NCI-H2196 treated with DMSO at 0.1 percent for 48 hours (cell line): ENCODE results near the gene ULK1.

Source experiments
- DNase-seq: peaks from one replicate; lab custom pipeline; 2025; ENCODE audit not compliant: unreplicated experiment; lab: John Stamatoyannopoulos, UW

The ULK1 gene

DNA sequence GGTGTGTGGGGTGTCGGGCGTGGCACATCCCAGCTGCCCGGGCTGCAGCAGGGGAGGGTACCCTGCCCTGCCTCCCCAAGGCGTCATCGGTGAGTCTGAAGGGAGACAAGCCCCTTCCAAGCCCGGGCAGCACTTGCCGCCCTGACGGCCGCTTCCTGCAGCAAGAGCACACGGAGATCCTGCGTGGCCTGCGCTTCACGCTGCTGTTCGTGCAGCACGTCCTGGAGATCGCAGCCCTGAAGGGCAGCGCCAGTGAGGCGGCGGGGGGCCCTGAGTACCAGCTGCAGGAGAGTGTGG lies 24.6 kb downstream of the ULK1 start:
- no peak for DNase-seq

DNA sequence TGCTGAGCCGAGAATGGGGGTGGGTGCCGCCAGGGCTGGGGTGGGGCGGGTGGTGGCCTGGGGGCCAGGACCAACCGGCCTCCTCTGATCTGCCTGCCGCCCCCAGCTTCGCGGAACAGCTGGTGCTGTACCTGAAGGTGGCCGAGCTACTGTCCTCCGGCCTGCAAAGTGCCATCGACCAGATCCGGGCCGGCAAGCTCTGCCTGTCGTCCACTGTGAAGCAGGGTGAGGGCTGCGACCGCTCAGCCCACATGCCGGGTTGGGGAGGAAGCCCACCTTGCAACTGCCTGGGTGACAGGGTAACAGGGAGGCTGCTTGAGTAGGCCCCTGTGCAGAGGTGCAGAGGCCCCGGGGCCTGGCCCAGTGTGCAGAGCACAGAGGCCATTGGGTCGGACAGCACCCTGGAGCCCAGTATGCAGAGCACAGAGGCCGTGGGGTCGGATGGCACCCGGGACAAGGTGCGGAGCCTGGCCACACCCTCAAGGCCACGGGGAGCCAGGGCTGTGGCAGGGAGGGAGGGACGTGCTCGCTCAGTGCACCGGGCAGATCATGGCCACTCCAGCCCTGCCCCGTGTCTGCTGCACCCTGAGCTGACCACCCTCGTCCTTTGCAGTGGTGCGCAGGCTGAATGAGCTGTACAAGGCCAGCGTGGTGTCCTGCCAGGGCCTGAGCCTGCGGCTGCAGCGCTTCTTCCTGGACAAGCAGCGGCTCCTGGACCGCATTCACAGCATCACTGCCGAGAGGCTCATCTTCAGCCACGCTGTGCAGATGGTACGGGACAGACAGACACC lies 25.1 kb downstream of the ULK1 start:
- DNase-seq: no peak

DNA sequence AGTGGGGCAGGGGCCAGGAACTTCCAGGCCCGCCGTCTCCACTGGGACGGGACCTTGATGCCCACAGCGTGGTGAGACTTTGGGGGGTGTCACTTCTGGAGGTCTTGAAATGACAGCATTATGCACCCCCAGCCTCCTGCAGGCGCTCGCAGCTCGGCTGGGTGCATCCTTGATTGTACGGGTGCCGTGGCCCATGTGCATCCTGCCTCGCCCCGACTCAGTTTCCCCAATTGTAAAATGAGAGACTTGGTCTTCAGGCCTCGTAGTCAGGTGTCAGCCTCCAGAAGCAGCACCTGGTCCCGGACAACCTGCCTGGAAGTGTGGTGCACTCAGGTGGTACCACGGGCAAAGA lies 25.7 kb downstream of the ULK1 start:
- DNase-seq: no peak

DNA sequence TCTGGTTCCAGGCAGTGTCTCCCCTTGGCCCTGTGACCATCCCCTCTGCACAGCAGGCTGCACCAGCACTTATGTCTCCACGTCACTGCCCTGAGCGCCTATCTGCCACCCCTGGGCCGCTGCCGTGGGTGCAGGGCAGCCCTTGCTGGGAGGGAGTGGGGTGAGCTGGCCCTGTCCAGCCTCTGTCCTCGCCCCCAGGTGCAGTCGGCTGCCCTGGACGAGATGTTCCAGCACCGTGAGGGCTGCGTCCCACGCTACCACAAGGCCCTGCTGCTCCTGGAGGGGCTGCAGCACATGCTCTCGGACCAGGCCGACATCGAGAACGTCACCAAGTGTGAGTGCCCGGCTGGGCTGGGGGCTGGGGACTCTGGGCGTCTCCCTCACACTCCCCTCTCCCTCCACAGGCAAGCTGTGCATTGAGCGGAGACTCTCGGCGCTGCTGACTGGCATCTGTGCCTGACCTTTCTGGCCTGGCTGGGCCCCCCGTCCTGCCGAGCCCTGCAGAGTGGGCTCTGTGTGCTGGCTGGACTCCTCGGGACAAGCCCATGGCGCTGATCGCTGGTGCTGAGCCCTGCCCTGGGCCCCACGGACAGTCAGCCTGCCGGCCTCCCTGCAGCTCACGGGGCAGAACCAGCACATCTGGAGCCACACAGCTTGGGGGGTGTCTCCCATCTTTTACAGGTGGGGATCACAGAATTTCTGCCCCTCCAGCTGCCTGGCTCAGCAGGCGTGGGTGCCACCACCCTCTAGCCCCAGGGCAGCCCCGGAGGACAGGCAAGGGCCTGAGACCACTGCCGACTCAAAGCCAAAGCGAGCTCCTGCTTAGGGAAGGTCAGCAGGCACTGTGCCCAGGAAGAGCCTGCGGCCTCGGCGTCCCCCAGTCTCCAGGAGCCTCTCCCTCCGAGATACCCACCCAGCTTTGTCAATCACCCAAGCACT lies 26.7 kb downstream of the ULK1 start:
- DNase-seq: no peak

DNA sequence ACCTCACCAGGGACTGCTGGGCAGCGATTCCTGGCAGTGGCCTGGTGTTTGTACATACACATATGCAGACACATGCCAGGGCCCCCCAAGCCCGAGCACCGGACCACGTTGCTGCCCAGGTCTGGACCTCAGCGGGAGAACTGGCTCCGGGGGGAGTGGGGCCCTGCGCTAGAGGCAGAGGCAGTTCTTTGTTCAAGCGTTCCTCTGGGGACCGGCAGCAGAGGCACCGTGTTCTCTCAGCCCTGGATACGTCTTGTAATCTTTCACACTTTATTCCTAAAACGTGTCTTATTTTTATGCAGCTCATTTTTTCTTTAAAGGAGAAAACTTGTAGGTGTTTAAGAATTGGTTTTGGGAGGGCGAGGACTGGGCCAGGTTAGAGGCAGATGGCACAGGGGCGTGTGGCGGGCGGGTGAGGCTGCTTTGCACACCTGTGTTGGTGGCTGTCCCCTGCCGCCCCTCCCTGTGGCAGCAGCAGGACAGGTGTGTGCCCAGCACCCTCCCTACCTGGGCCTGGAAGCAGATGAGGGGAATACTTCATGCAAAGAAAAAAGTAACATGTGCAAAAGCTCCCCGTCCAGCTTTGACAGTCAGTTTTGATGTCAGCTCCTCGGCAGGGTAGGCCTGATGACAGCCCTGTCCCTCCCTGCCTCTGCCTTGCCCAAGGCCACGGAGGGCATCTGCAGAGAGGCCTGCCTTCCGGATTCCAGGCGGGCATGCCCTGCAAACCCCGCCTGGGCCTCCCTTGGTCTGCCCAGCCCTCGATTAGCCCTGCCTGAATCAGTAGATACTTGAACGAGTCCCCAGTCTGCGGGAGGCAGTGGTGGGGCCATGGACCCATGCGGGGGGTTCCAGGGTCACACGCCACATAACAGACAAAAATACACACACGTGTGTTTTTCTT lies 27.7 kb downstream of the ULK1 start:
- no peak for DNase-seq

DNA sequence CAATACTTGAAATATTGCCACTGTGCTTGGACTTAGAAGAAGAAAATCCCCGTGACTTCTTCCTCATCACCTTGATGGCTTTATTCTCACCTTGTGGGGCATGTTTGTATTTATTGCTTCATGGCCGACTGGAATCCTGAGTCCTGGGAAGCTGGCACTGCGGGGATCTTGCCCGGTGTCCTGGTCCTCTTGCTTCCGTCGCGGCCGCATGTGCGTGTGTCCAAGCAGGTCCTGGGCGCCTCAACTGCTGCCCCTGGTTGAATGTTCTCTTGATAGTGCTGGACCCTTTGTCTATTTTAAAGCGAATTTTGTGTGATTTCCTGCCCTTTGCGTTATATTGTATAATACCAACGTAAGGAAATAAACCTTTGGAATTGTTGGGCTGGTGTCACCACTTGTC lies 28.4 kb downstream of the ULK1 start:
- no peak for DNase-seq

DNA sequence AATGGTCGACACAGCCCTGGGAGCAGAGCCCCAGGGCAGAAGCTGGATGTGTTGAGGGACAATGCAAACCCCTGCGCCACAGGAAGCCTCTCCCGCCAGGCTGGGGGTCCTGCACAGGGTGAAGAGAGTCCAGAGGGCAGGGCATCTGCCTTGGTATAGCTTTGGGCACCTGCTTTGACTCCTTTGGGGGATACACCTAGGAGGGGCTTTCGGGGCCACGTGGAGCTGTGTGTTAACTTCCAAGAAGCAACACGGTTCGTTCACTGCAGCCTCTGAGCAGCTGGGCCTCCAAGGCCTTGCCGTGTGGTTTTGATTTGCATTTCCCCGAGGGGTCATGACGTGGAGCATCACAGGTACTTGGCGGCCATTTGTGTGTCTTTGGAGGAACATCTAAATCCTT lies 28.8 kb downstream of the ULK1 start:
- no peak for DNase-seq

DNA sequence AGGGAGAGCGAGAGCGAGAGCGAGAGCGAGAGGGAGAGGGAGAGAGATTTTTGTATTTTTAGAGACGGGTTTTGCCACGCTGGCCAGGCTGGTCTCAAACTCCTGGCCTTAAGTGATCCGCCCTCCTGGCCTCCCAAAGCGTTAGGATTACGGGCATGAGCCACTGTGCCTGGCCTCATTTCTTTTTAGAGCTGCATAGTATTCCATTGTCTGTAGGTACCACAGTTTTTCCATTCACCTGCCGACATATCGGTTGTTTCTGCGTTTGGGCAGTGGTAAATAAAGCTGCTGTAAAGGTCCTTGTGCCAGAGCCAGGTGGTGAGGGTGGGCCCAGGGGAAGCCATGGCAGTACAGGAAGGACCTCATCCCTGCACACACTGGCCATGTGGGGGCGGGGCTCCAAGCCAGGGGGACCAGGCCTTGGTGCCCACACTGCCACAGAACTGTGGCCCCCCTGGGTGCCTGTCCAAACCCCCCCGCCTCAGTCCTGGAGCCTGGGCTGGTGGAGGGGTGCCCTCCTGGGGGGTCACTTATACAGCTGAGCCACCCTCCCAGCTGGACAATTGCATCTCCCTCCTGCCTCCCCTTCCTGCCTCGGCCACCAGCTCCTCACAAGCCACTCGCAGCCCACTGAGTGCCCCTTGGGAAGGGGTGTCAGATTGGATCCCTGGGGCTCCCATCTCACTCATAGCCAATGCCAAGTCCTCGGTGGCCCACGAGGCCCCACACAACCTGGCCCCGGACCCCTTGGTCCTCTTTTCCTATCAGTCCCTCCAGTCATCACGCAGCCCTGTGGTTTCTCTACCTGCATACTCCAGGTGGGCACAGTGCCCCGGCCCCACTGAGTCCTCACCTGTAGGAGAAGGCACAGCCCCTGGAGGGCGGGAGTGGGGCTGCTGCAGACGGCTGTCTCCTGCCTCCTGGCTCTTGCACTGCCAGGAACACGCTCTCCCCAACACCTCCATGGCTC lies 33.0 kb downstream of the ULK1 start:
- no peak for DNase-seq

DNA sequence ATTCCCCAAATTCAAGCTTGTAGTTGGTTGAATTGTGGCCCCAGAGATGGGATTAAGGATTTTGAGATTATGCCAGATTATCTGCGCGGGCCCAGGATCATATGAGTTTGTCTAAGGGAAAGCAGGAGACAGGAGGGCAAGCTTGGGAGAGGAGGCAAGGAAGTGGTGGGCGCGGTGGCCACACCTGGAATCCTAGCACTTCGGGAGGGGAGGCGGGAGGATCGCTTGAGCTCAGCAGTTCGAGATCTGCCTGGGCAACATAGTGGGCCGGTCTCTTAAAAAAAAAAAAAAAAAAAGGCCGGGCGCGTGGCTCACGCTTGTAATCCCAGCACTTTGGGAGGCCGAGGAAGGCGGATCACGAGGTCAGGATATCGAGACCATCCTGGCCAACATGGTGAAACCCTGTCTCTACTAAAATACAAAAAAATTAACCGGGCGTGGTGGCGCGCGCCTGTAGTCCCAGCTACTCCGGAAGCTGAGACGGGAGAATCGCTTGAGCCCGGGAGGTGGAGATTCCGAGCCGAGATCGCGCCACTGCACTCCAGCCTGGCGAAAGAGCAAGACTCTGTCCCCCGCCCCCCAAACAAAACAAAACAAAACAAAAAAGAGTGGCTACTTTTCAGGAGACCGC lies 33.8 kb downstream of the ULK1 start:
- DNase-seq: no peak

DNA sequence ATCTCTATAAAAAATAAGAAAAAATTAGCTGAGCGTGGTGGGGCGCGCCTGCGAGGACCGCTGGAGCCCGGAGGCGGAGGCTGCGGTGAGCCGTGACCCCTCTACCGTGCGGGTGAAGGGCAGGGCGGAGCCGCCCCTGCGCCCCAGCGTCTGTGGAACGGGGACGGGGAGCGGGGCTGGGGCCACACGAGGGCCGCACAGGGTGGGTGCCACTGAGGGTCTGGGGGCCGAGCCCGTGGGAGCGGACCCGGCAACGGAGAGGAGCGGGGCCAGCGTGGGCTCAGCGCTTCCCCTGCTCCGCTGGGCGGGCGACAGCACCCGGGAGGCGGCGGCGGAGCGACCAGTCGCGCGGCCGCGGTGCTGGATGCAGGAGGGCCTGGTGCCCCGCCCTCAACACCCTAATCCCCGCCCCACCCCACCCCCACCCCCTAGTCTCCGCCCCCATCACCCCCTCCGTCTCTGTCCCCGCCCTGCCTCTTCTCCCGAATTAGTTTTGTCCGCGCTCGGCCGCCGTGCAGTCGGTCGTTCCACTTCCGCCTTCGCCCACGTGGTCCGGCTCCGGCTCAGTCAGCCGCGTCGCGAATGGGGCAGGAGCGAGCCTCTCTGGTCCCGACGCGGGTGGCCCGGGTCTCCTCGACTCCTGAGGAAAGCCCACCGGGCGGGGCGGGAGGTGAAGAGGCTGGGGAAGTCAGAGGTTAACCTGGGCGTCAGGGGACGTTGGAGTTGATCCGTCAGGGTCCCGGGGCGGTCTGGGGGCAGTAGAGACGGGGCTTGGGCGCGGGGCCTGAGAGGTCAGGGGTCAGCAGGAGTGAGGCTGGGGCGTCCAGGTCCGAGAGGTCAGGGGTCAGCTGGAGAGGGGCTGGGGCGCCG lies 34.5 kb downstream of the ULK1 start, which contains the start of gene PUS1:
Gene PUS1 (plus strand): TSS at position 566 of the 870 bp plus-strand sequence. CDS start 447 bp downstream, outside the sequence.
- DNase-seq: peak; percentile 78

DNA sequence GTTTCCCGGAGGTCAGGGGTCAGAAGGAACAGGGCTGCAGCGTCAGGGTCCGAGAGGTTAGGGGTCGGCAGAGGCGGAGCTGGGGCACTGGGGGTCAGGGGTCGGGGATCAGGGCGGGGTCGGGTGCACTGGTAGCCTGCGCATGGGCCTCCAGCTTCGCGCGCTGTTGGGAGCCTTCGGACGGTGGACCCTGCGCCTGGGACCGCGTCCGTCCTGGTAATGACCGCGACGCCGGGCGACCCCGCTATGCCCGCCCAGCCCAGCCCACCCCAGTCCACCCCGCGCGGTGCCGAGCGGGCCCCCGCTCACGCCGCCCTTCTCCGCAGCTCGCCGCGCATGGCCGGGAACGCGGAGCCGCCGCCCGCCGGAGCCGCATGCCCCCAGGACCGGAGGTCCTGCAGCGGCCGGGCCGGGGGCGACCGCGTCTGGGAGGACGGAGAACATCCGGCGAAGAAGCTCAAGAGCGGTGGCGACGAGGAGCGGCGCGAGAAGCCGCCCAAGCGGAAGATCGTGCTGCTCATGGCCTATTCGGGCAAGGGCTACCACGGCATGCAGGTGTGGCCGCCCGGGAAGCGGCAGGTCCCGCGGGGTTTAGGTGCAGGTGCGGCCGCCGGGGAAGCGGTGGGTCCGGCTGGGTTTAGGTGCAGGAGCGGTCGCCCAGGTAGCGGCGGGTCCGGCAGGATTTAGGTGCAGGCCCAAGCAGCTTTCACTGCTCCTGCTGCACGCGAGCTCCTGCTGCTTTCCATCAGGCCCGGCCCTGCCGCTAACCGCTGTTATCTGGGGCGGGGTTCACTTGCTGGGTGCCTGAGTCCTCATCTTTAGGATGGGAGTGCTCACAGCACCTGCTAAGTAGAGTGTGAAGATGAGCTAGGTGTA lies 35.4 kb downstream of the ULK1 start:
- no peak for DNase-seq

DNA sequence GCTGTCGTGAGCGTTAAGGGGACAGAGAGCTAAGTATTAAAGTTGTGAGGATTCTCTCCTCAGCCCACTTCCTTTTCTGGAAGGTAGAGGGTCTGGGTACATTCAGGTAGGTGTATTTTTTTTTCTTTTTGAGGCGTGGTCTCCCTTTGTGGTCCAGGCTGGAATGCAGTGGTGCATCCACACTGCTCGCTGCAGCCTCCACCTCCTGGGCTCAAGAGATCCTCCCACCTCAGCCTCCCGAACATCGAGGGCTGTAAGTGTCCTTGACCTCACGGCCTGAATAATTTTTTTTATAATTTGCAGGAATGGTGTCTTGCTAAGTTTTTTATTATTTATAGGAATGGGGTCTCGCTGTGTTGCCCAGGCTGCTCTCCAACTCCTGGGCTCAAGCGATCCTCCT lies 36.1 kb downstream of the ULK1 start:
- DNase-seq: no peak

DNA sequence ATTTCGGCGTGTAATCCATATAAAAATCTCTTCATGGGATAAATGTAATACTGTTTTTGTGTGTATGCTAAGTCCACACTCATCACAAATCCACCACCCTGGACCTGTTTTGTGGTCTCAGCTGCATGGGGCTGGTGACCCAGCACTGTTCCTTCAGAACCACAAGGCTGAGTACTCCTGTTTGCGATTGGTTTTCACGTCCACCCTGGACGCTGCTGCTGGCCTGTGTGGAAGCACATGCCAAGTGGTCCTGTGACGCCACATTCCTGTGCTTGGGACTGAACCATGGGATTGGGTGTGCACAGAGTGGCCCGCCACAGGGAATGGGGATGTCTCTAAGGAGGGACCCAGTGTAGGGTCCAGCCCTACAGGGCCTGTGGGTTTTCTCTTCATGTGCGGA lies 39.0 kb downstream of the ULK1 start:
- no peak for DNase-seq

DNA sequence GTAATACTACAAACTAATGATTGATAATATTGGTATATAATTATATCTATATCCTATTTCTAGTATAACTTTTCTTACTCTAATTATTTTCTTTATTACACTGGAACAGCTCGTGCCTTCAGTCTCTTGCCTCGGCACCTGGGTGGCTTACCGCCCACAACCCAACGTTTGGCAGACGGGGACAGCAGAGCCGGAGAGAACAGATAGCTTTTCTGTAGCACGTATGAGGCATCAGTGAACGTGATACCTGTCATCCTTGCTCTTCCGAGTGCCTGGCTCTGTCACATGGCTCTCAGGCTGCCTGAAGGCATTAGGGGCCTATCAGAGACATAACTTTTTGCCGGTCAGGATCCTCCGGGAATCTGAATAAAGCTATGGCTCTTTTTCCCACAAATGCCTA lies 40.1 kb downstream of the ULK1 start:
- DNase-seq: no peak

DNA sequence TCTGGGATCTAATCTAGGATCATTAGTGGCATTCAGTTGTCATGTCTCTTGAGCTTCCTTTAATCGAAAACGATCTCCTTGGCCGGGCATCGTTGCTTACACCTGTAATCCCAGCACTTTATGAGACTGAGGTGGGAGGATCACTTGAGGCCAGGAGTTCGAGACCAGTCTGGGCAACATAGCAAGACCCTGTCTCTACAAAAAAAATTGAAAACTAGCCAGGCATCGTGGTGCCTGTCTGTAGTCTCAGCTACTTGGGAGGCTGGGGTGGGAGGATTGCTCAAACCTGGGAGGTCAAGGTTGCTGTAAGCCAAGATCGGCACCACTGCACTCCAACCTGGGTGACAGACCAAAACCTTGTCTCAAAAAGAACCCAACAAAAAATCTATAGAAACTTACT lies 43.7 kb downstream of the ULK1 start:
- no peak for DNase-seq

DNA sequence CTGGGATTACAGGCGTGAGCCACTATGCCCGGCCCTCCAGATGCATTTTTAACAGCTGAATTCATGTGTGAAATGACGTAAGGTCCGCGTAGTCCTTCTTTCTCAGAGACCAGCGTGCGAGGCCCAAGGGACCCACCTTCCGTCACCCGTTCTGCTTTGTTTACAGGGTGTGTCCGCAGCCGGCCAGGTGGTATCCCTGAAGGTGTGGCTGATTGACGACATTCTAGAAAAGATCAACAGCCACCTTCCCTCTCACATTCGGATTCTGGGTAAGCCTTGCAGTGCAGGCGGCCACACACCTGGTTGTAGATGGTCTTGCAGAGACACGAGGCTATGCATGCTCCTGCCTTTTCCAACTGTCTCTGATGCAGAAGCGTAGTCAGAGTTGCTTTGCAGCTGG lies 44.6 kb downstream of the ULK1 start:
- no peak for DNase-seq

DNA sequence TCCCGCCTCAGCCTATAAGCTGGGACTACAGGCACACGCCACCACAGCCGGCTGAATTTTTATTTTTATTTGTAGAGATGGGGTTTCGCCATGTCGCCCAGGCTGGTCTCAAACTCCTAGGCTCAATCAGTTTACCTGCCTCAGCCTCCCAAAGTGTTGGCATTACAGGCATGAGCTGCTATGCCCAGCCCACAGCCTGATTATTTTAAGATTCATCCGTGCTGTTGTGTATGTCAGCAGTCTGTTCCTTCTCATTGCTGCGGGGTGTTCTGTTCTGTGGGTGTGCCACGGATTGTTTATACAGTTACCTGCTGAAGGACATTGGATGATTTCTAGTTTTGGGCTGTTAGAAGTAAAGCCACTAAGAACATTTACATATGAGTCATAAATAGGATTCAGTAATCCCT lies 45.7 kb downstream of the ULK1 start:
- DNase-seq: no peak
